ENCODE data around the gene MAMLD1. TPM values are rescaled to one million over a fixed set of nuclear protein-coding genes. Genes with fewer than 3 reads are reported as not detected.

Gene MAMLD1
- polyA plus RNA-seq, 1 donor (not counting 4 experiments of a cell fraction or from before 2014, with no cell fraction given), result 0.98 TPM

DNA sequence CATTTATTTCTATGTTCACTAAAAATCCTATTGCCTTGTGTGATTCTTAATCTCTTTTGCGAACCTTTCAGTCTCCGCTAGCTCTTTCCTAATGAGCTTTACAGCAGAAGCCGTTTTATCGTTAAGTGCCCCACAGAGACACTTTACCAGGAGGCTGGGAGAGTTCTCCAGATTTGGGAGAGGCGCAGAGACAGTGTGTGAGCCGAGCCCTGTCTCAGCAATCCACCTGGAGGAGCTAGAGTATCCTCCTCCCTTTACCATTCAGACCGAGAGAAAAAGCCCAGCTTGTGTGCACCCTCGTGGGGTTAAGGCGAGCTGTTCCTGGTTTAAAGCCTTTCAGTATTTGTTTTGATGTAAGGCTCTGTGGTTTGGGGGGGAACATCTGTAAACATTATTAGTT is 150.4 kb downstream of the MAMLD1 start:
- Histone ChIP-seq H4K20me1 (ENCODE audit: control insufficient read depth, extremely low read depth, insufficient read depth, low read length) (no peaks in the 10 kb centered on the region), H3K79me2 (ENCODE audit: control insufficient read depth, insufficient read depth, low read length) (no peaks in the 10 kb centered on the region), H2AFZ (ENCODE audit: control insufficient read depth, low read length) (no peak overlapping the region), H3K9ac (ENCODE audit: control insufficient read depth, extremely low read depth, insufficient read depth, low read length) (no peak overlapping the region), H3K27ac (ENCODE audit: control insufficient read depth, insufficient read depth, low read length) (no peak overlapping the region), H3K4me2 (ENCODE audit: control insufficient read depth, extremely low read depth, insufficient read depth, low read depth, low read length) (no peak overlapping the region), H3K9me3 (ENCODE audit: control insufficient read depth, low read depth, low read length) (no peaks in the 10 kb centered on the region), H3K4me1 (ENCODE audit: control insufficient read depth, extremely low read depth, insufficient read depth, low read length) (no peaks in the 10 kb centered on the region), H3K4me3 (ENCODE audit: control insufficient read depth in 2 of 3, extremely low read depth in 1 of 3, insufficient read depth in 2 of 3, low read depth in 1 of 3, low read length in 3 of 3) (no peak overlapping the region), H3K36me3 (ENCODE audit: control insufficient read depth in 2 of 2, extremely low read depth in 1 of 2, insufficient read depth in 2 of 2, low read length in 2 of 2) (no peaks in the 10 kb centered on the region), H3K9me1 (ENCODE audit: control insufficient read depth, extremely low read depth, insufficient read depth, low read length) (no peaks in the 10 kb centered on the region), H3K27me3 (ENCODE audit: control insufficient read depth, extremely low read depth, insufficient read depth, low read length) (no peaks in the 10 kb centered on the region)
- FAIRE-seq (no peak), DNase-seq (ENCODE audit: low read depth, low spot score) (no peak)
- TF ChIP-seq, protein P1, sequence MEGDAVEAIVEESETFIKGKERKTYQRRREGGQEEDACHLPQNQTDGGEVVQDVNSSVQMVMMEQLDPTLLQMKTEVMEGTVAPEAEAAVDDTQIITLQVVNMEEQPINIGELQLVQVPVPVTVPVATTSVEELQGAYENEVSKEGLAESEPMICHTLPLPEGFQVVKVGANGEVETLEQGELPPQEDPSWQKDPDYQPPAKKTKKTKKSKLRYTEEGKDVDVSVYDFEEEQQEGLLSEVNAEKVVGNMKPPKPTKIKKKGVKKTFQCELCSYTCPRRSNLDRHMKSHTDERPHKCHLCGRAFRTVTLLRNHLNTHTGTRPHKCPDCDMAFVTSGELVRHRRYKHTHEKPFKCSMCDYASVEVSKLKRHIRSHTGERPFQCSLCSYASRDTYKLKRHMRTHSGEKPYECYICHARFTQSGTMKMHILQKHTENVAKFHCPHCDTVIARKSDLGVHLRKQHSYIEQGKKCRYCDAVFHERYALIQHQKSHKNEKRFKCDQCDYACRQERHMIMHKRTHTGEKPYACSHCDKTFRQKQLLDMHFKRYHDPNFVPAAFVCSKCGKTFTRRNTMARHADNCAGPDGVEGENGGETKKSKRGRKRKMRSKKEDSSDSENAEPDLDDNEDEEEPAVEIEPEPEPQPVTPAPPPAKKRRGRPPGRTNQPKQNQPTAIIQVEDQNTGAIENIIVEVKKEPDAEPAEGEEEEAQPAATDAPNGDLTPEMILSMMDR (optimal IDR thresholded peaks at IDR 0.05 in 1 of 3, IDR thresholded peaks at IDR 0.05 in 1 of 3, conservative IDR thresholded peaks at IDR 0.05 in 1 of 3; ENCODE audit: extremely low read depth in 1 of 3, insufficient read depth in 2 of 3, low read length in 3 of 3), result no peak
- no peak for TF ChIP-seq EZH2 (IDR thresholded peaks at IDR 0.05; ENCODE audit: low read length)
- dilution Hi-C loops (cut with MboI; ENCODE audit: extremely low pct_ligation_motif_present, low sequenced_read_pairs), result no loop called here

DNA sequence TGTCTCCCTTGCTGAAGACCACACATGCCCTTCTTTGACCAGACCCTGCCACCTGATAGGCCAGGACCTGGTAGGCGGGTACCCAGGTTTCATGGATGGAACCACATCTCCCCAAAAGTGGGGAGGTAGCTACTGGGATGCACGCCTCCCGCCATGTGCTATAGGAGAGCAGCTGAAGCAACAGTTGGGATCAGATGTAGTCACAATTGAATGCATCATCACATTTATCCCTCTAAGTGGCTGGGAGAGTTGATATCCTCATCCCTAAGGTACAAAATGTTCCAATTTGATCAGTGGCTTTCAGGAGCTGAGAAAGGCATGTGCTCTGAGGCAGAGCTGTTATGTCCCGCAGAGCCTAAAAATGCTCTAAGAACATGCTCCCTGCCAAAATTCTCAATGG is 151.3 kb downstream of the MAMLD1 start:
- Histone ChIP-seq H3K4me2 (ENCODE audit: control insufficient read depth, extremely low read depth, insufficient read depth, low read depth, low read length) (no peak overlapping the region), H3K27me3 (ENCODE audit: control insufficient read depth, extremely low read depth, insufficient read depth, low read length) (no peaks in the 10 kb centered on the region), H3K9me3 (ENCODE audit: control insufficient read depth, low read depth, low read length) (no peaks in the 10 kb centered on the region), H3K4me1 (ENCODE audit: control insufficient read depth, extremely low read depth, insufficient read depth, low read length) (no peaks in the 10 kb centered on the region), H2AFZ (ENCODE audit: control insufficient read depth, low read length) (no peak overlapping the region), H4K20me1 (ENCODE audit: control insufficient read depth, extremely low read depth, insufficient read depth, low read length) (no peaks in the 10 kb centered on the region), H3K79me2 (ENCODE audit: control insufficient read depth, insufficient read depth, low read length) (no peaks in the 10 kb centered on the region), H3K9ac (ENCODE audit: control insufficient read depth, extremely low read depth, insufficient read depth, low read length) (no peak overlapping the region), H3K4me3 (ENCODE audit: control insufficient read depth in 2 of 3, extremely low read depth in 1 of 3, insufficient read depth in 2 of 3, low read depth in 1 of 3, low read length in 3 of 3) (no peak overlapping the region), H3K27ac (ENCODE audit: control insufficient read depth, insufficient read depth, low read length) (no peak overlapping the region), H3K9me1 (ENCODE audit: control insufficient read depth, extremely low read depth, insufficient read depth, low read length) (no peaks in the 10 kb centered on the region), H3K36me3 (ENCODE audit: control insufficient read depth in 2 of 2, extremely low read depth in 1 of 2, insufficient read depth in 2 of 2, low read length in 2 of 2) (no peaks in the 10 kb centered on the region)
- FAIRE-seq (no peak), DNase-seq (ENCODE audit: low read depth, low spot score) (no peak)
- dilution Hi-C loops (cut with MboI; ENCODE audit: extremely low pct_ligation_motif_present, low sequenced_read_pairs), result no loop called here
- TF ChIP-seq, protein P1 (optimal IDR thresholded peaks at IDR 0.05 in 1 of 3, IDR thresholded peaks at IDR 0.05 in 1 of 3, conservative IDR thresholded peaks at IDR 0.05 in 1 of 3; ENCODE audit: extremely low read depth in 1 of 3, insufficient read depth in 2 of 3, low read length in 3 of 3), result no peak
- TF ChIP-seq EZH2 (IDR thresholded peaks at IDR 0.05; ENCODE audit: low read length), result no peak

Measured in keratinocyte (primary cell).